Heart left ventricle (tissue), 13 donors: ENCODE results near the gene RAB1A.

Experiments
- POLR2A ChIP-seq, 2 donors: fragments of 450-650 bp; IDR thresholded peaks; one replicate each; pipeline ENCODE4 v1.6.1; 2017; ENCODE audit warnings: antibody characterized with exemption in 2 of 2, mild to moderate bottlenecking in 2 of 2, moderate library complexity in 2 of 2
- TF ChIP-seq, protein P1 (sequence below), 12 donors: fragments of 200-600 bp; sonication (generic) in 4 of 12; IDR thresholded peaks; one replicate each; pipeline versions ENCODE4 v1.5.0 to v1.8.0; 2018 to 2022; ENCODE audit warnings: antibody characterized with exemption in 12 of 12, mild to moderate bottlenecking in 5 of 12
- donor health status: ischemic (EF 13 %, LVEDD 7.1; RV severe dilation, severe dysfunction).
- donor health status: DM: no; HTN: yes; CAD: no.
- donor health status: DM: no; HTN: no; CAD: no.
- donor health status: ischemic (EF 25% LVEDD 6.9; RV normal size, moderate dysfunction).
- donor health status: ischemic (EF 25% LVEDD 5.7; RV mildly dilated, moderate dysfunction).
- donor health status: ischemic (EF 35%, LVEDD 5.7; RV mildly dilated, moderate dysfunction).
- donor health status: nonischemic (EF 11% LVEDD 7.7; RV severe dilation, severe dysfunction).
- donor health status: DM: yes; HTN: yes; CAD: no.
- donor health status: PGD.
- donor health status: ischemic (EF 29% LVEDD 5.4; RV normal size, mild dysfunction).
- donor health status: nonischemic (EF 23%, LVEDD 6.1; RV moderate dilation, normal function).

- TF ChIP-seq, protein P1, sequence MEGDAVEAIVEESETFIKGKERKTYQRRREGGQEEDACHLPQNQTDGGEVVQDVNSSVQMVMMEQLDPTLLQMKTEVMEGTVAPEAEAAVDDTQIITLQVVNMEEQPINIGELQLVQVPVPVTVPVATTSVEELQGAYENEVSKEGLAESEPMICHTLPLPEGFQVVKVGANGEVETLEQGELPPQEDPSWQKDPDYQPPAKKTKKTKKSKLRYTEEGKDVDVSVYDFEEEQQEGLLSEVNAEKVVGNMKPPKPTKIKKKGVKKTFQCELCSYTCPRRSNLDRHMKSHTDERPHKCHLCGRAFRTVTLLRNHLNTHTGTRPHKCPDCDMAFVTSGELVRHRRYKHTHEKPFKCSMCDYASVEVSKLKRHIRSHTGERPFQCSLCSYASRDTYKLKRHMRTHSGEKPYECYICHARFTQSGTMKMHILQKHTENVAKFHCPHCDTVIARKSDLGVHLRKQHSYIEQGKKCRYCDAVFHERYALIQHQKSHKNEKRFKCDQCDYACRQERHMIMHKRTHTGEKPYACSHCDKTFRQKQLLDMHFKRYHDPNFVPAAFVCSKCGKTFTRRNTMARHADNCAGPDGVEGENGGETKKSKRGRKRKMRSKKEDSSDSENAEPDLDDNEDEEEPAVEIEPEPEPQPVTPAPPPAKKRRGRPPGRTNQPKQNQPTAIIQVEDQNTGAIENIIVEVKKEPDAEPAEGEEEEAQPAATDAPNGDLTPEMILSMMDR (IDR thresholded peaks at IDR 0.05) = no peak
- TF ChIP-seq POLR2A (IDR thresholded peaks at IDR 0.05) = no peak
These were observed 14.7 kb upstream of the RAB1A start for GRCh38 chr2:65144571-65144970.
